GM12878 (cell line): ENCODE results near the gene GABRB1. TPM values are rescaled to one million over a fixed set of nuclear protein-coding genes. Genes with fewer than 3 reads are reported as not detected.

Experiments
- ATAC-seq: fragments of 200-7000 bp; cut with Tn5 transposase; 3 replicates; pipeline ENCODE4 v1.9.1; 2020; ENCODE audit warnings: mild to moderate bottlenecking, moderate library complexity
- BruUV-seq: library from RNA; stranded (reverse); fragments of 400-500 nt; replicated peaks from 2 replicates; lab custom pipeline; 2021; lab: Mats Ljungman, UMichigan
- CTCF ChIA-PET: fragments of 300-600 bp; sonication (Branson Sonifier 250); formaldehyde crosslinking; extraction: SDS; loops from one replicate; lab custom pipeline; 2021; ENCODE audit warnings: inconsistent platforms; lab: Yijun Ruan, JAX
- POLR2A ChIA-PET: fragments of 350-600 bp; formaldehyde crosslinking; extraction: SDS; loops from one replicate; lab custom pipeline; 2021; ENCODE audit warnings: inconsistent platforms; lab: Charles Lee
- RAD21 ChIA-PET: fragments of 300-600 bp; sonication (Branson Sonifier 250); formaldehyde crosslinking; loops from one replicate; lab custom pipeline; 2023; ENCODE audit warnings: antibody characterized with exemption; ENCODE audit not compliant: unreplicated experiment; lab: Charles Lee
- SMC1A ChIA-PET: fragments of 300-600 bp; sonication (Branson Sonifier 250); formaldehyde crosslinking; loops from one replicate; lab custom pipeline; 2023; ENCODE audit not compliant: unreplicated experiment, uncharacterized antibody; lab: Charles Lee
- DNase-seq: peaks from one replicate; pipeline ENCODE4 v3.0.0-alpha.2; 2011; ENCODE audit warnings: low read depth, low spot score
- FAIRE-seq: peaks from 3 replicates; lab custom pipeline; 2011; peaks lifted over from hg19 to GRCh38; lab: Jason Lieb, UNC
- H2AFZ ChIP-seq: 2 replicates; pipeline ENCODE4 v1.6.0; 2011; ENCODE audit warnings: low read depth, low read length, control low read depth; ENCODE audit not compliant: control insufficient read depth
- H3K27ac ChIP-seq: 2 replicates; pipeline ENCODE4 v1.5.1; 2011; ENCODE audit warnings: control low read depth; ENCODE audit not compliant: control insufficient read depth, insufficient read depth
- H3K27me3 ChIP-seq, 2 experiments: replicated peaks in 1 of 2; 2 replicates each; pipeline versions ENCODE4 v1.6.0 to v1.6.1; 2011; ENCODE audit warnings: low read length in 1 of 2; ENCODE audit not compliant: control insufficient read depth in 2 of 2, insufficient read depth in 2 of 2
- H3K36me3 ChIP-seq, 2 experiments: 2 replicates each; pipeline ENCODE4 v1.5.1; 2011; ENCODE audit warnings: low read length in 1 of 2; ENCODE audit not compliant: control insufficient read depth in 2 of 2, insufficient read depth in 2 of 2
- H3K4me1 ChIP-seq: 2 replicates; pipeline ENCODE4 v1.6.1; 2011; ENCODE audit warnings: mild to moderate bottlenecking, low read length, moderate library complexity, mixed read lengths; ENCODE audit not compliant: control insufficient read depth, insufficient read depth
- H3K4me2 ChIP-seq: 2 replicates; pipeline ENCODE4 v1.6.0; 2011; ENCODE audit warnings: control low read depth; ENCODE audit not compliant: control insufficient read depth, insufficient read depth
- H3K4me3 ChIP-seq: fragments of 200-600 bp; sonication (generic); 2 replicates; pipeline ENCODE4 v1.5.1; 2016
- H3K79me2 ChIP-seq: 2 replicates; pipeline ENCODE4 v1.6.0; 2011; ENCODE audit warnings: low read length; ENCODE audit not compliant: control insufficient read depth, insufficient read depth
- H3K9ac ChIP-seq: 2 replicates; pipeline ENCODE4 v1.8.0; 2011; ENCODE audit warnings: low read length, control low read depth, mixed read lengths; ENCODE audit not compliant: control insufficient read depth, insufficient read depth
- H3K9me3 ChIP-seq: replicated peaks from 3 replicates; pipeline ENCODE4 v1.5.1; 2011; ENCODE audit warnings: mild to moderate bottlenecking, low read length; ENCODE audit not compliant: control insufficient read depth, insufficient read depth
- H4K20me1 ChIP-seq: 2 replicates; pipeline ENCODE4 v1.6.0; 2011; ENCODE audit not compliant: control insufficient read depth, insufficient read depth
- DPF2 ChIP-seq: fragments of 450-650 bp; IDR thresholded peaks from 2 replicates; pipeline ENCODE4 v1.6.1; 2017; ENCODE audit warnings: mild to moderate bottlenecking
- ESRRA ChIP-seq: IDR thresholded peaks from 2 replicates; pipeline ENCODE4 v1.6.1; 2012; ENCODE audit warnings: mild to moderate bottlenecking, low read length, improper control_type of control experiment
- HDGF ChIP-seq: fragments of 450-650 bp; IDR thresholded peaks from 2 replicates; pipeline ENCODE4 v1.6.1; 2016; ENCODE audit warnings: antibody characterized with exemption
- NFIC ChIP-seq: IDR thresholded peaks from 2 replicates; pipeline ENCODE4 v1.6.1; 2012; ENCODE audit warnings: low read depth, mild to moderate bottlenecking, inconsistent platforms, low read length, moderate library complexity
- NFYB ChIP-seq: IDR thresholded peaks from 2 replicates; pipeline ENCODE4 v1.6.1; 2011; ENCODE audit warnings: low read depth, mild to moderate bottlenecking, low read length, improper control_type of control experiment, moderate library complexity; ENCODE audit not compliant: insufficient read depth
- PAX8 ChIP-seq: fragments of 450-650 bp; IDR thresholded peaks from 2 replicates; pipeline ENCODE4 v1.6.1; 2017; ENCODE audit warnings: mild to moderate bottlenecking, moderate library complexity
- POU2F2 ChIP-seq: IDR thresholded peaks from 3 replicates; pipeline ENCODE4 v1.6.1; 2011; ENCODE audit warnings: low read depth, mild to moderate bottlenecking, low read length, borderline replicate concordance
- SUPT20H ChIP-seq: IDR thresholded peaks from 2 replicates; pipeline ENCODE4 v1.6.1; 2011; ENCODE audit warnings: low read depth, mild to moderate bottlenecking, low read length, moderate library complexity, borderline replicate concordance; ENCODE audit not compliant: control insufficient read depth
- SUZ12 ChIP-seq: fragments of 200-600 bp; sonication (generic); IDR thresholded peaks from one replicate; pipeline ENCODE4 v1.6.1; 2018; ENCODE audit warnings: antibody characterized with exemption, mild to moderate bottlenecking; ENCODE audit not compliant: unreplicated experiment
- ZSCAN29 ChIP-seq: fragments of 450-650 bp; IDR thresholded peaks from 2 replicates; pipeline ENCODE4 v1.6.1; 2017; ENCODE audit warnings: mild to moderate bottlenecking, moderate library complexity
- WGBS: methylation state at CpG from one replicate; pipeline ENCODE4 v1.1.6; 2016; ENCODE audit warnings: low lambda C conversion rate; ENCODE audit not compliant: insufficient replicate concordance, insufficient coverage; ENCODE audit errors: missing lambda C conversion rate; 5-methylcytosine and 5-hydroxymethylcytosine counted together
- in situ Hi-C: fragments of 300-500 bp; cut with MboI; formaldehyde crosslinking; loops from 9 replicates; pipeline ENCODE4 v1.14.3; 2018; ENCODE audit warnings: mixed read lengths
- intact Hi-C: fragments of 100-400 bp; cut with micrococcal nuclease; formaldehyde crosslinking; loops from one replicate; pipeline ENCODE4 v1.14.2; 2022; ENCODE audit not compliant: unreplicated experiment
- polyA plus RNA-seq, 11 experiments: library from polyadenylated mRNA; depleted of rRNA in 4 of 11; unstranded in 6 of 11; stranded (reverse) in 5 of 11; fragments of >200 nt; fragmentation: Nextera tagmentation in 4 of 11; fragmentation: Illumina TruSeq in 1 of 11; extraction: Ambion mirVana in 4 of 11; extraction: Trizol in 1 of 11; gene quantifications; 1 replicate in 1 of 11; 2 replicates in 10 of 11; pipeline versions ENCODE4 v1.2.1 to v1.2.3, GENCODE V29; 2011 to 2016; ENCODE audit warnings: inconsistent platforms in 2 of 11, missing spikeins in 2 of 11, low read depth in 1 of 11
- total RNA-seq, 4 experiments: library from RNA; depleted of rRNA in 3 of 4; stranded (reverse); fragments of >200 nt in 3 of 4; fragmentation: Illumina TruSeq in 1 of 4; extraction: Trizol in 1 of 4; gene quantifications; 2 replicates each; pipeline versions ENCODE4 v1.2.1 to v1.2.3, GENCODE V29; 2013 to 2021
- TF ChIP-seq, protein P1 (sequence below): fragments of 450-650 bp; IDR thresholded peaks from 2 replicates; pipeline ENCODE4 v1.6.1; 2017; ENCODE audit warnings: mild to moderate bottlenecking, low read depth, inconsistent platforms; ENCODE audit not compliant: poor library complexity, severe bottlenecking
- TF ChIP-seq, protein P2 (sequence below): fragments of 450-650 bp; conservative IDR thresholded peaks from 2 replicates; pipeline ENCODE4 v1.6.1; 2017; ENCODE audit warnings: mild to moderate bottlenecking, moderate library complexity
- TF ChIP-seq, protein P3 (sequence below): IDR thresholded peaks from 2 replicates; pipeline ENCODE4 v1.6.1; 2012; ENCODE audit warnings: low read depth, low read length, improper control_type of control experiment

The GABRB1 gene
- total and polyA plus RNA-seq, 10 of the 15 experiments (the other 5 are each of a cell fraction or from before 2014, with no cell fraction given), result 0.13 to 0.92 TPM; not detected in 8

DNA sequence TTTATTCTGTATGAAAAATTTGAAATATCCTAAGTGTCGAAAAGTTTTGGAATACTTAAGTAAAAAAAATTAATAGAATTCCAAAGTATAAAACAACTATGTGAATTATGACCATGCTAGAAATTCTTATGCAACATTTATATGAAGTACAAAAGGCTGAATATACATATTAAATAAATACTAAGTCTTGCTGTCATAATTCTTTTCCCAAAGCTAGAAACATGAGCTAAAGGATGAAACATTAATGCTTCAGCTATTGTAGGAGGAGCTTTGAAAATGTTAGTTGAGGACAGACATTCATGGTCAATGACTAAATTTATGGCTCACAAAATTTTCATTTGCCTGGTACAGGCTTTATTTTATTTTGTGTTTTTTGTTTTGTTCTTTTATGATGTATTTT, 207.3 kb downstream of the GABRB1 start:
- no peak for DNase-seq
- Histone ChIP-seq H3K4me1 (no peaks in the 10 kb centered on the region), H3K9ac (no peak overlapping the region), H3K4me2 (no peak overlapping the region), H3K79me2 (no peaks in the 10 kb centered on the region), H2AFZ (no peak overlapping the region), H3K27me3 (no peaks in the 10 kb centered on the region), H3K4me3 (no peak overlapping the region), H3K9me3 (no peaks in the 10 kb centered on the region), H4K20me1 (no peaks in the 10 kb centered on the region), H3K27ac (no peak overlapping the region), H3K36me3 (no peaks in the 10 kb centered on the region)
- POLR2A ChIA-PET, result no interaction called here
- TF ChIP-seq NFYB, result no peak
- no peak for TF ChIP-seq HDGF
- TF ChIP-seq NFIC, result no peak
- TF ChIP-seq POU2F2, result no peak
- in situ Hi-C loops (no loop called here), intact Hi-C loops (no loop called here)
- ATAC-seq, result no peak
- no peak for FAIRE-seq
- RAD21 ChIA-PET, result no interaction called here
- CTCF ChIA-PET, result interaction anchor here (1.0 kb wide), 1 partner anchor 8 kb away, joined by 3 read pairs; no protein-coding TSS in a partner anchor
- SMC1A ChIA-PET, result interaction anchor here (0.6 to 2.7 kb wide), 3 partner anchors 8 to 90 kb away, joined by 3 to 6 read pairs (median 3); no protein-coding TSS in a partner anchor
- BruUV-seq, result no TSS peak
- WGBS, result 0% methylated on average over 1 of the region's 1 CpG

DNA sequence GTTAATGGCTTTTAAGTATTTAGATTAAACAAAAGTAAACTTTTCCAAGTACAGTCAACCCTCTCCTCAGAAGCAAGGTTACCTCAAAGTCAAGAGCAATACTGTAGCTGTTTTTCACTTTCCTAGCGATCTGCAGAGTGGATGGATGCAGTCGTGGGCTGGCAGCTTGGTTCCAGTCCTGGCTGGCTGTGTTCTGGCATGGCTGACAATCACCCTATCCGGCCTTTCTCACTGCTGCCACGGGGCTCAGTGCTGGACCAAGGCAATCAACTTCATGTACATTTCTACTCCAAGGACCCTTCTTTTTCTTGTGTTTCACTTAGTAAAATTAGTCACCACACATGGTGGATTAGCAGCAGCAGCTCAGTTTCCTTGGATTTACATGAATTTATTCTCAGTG, 208.3 kb downstream of the GABRB1 start:
- no peak overlapping the region for H3K4me2 ChIP-seq
- ChIA-PET SMC1A (interaction anchor here (2.7 kb wide), 1 partner anchor 9 kb away, joined by 6 read pairs; no protein-coding TSS in a partner anchor), RAD21 (no interaction called here), CTCF (interaction anchor here (0.7 to 0.9 kb wide), 2 partner anchors 99 to 117 kb away, joined by 3 to 4 read pairs; no protein-coding TSS in a partner anchor), POLR2A (no interaction called here)
- no peaks in the 10 kb centered on the region for H3K79me2 ChIP-seq
- H3K36me3 ChIP-seq, result no peaks in the 10 kb centered on the region
- intact Hi-C loops (no loop called here), in situ Hi-C loops (no loop called here)
- H2AFZ ChIP-seq, result no peak overlapping the region
- DNase-seq, result no peak
- H3K9me3 ChIP-seq, result no peaks in the 10 kb centered on the region
- no peaks in the 10 kb centered on the region for H4K20me1 ChIP-seq
- FAIRE-seq, result no peak
- no peak for ATAC-seq
- whole genome bisulfite sequencing, result 0% methylated on average over 4 of the region's 4 CpGs
- no peak overlapping the region for H3K4me3 ChIP-seq
- H3K9ac ChIP-seq, result no peak overlapping the region
- no peaks in the 10 kb centered on the region for H3K4me1 ChIP-seq
- H3K27ac ChIP-seq, result no peak overlapping the region
- H3K27me3 ChIP-seq, result no peaks in the 10 kb centered on the region
- BruUV-seq, result no TSS peak
- TF ChIP-seq DPF2 (no peak), SUPT20H (no peak), SUZ12 (no peak), ESRRA (no peak), ZSCAN29 (no peak), PAX8 (no peak)
- TF ChIP-seq, protein P1, sequence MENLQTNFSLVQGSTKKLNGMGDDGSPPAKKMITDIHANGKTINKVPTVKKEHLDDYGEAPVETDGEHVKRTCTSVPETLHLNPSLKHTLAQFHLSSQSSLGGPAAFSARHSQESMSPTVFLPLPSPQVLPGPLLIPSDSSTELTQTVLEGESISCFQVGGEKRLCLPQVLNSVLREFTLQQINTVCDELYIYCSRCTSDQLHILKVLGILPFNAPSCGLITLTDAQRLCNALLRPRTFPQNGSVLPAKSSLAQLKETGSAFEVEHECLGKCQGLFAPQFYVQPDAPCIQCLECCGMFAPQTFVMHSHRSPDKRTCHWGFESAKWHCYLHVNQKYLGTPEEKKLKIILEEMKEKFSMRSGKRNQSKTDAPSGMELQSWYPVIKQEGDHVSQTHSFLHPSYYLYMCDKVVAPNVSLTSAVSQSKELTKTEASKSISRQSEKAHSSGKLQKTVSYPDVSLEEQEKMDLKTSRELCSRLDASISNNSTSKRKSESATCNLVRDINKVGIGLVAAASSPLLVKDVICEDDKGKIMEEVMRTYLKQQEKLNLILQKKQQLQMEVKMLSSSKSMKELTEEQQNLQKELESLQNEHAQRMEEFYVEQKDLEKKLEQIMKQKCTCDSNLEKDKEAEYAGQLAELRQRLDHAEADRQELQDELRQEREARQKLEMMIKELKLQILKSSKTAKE, result no peak
- TF ChIP-seq, protein P2, sequence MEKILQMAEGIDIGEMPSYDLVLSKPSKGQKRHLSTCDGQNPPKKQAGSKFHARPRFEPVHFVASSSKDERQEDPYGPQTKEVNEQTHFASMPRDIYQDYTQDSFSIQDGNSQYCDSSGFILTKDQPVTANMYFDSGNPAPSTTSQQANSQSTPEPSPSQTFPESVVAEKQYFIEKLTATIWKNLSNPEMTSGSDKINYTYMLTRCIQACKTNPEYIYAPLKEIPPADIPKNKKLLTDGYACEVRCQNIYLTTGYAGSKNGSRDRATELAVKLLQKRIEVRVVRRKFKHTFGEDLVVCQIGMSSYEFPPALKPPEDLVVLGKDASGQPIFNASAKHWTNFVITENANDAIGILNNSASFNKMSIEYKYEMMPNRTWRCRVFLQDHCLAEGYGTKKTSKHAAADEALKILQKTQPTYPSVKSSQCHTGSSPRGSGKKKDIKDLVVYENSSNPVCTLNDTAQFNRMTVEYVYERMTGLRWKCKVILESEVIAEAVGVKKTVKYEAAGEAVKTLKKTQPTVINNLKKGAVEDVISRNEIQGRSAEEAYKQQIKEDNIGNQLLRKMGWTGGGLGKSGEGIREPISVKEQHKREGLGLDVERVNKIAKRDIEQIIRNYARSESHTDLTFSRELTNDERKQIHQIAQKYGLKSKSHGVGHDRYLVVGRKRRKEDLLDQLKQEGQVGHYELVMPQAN, result no peak
- TF ChIP-seq, protein P3, sequence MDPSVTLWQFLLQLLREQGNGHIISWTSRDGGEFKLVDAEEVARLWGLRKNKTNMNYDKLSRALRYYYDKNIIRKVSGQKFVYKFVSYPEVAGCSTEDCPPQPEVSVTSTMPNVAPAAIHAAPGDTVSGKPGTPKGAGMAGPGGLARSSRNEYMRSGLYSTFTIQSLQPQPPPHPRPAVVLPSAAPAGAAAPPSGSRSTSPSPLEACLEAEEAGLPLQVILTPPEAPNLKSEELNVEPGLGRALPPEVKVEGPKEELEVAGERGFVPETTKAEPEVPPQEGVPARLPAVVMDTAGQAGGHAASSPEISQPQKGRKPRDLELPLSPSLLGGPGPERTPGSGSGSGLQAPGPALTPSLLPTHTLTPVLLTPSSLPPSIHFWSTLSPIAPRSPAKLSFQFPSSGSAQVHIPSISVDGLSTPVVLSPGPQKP, result no peak
